A673 (cell line): ENCODE measurements around the gene TMTC2. TPM values are rescaled to one million over a fixed set of nuclear protein-coding genes. Genes with fewer than 3 reads are reported as not detected.
A peak's percentile ranks its signal among the peaks of the same experiment; 100 is the strongest.

Experiments used
- BruUV-seq: library from RNA; stranded (reverse); fragments of 400-500 nt; replicated peaks from 2 replicates; lab custom pipeline; 2021; lab: Mats Ljungman, UMichigan
- CTCF ChIA-PET: fragments of 300-600 bp; sonication (Branson Sonifier 250); formaldehyde crosslinking; loops from one replicate; lab custom pipeline; 2022; ENCODE audit warnings: antibody characterized with exemption; lab: Charles Lee
- POLR2A ChIA-PET: fragments of 300-600 bp; sonication (Branson Sonifier 250); formaldehyde crosslinking; loops from one replicate; lab custom pipeline; 2022; ENCODE audit warnings: antibody characterized with exemption; ENCODE audit not compliant: low non-redundant PET; lab: Charles Lee
- DNase-seq: peaks from one replicate; pipeline ENCODE4 v3.0.0-alpha.2; 2015; ENCODE audit warnings: low spot score
- H3K27ac ChIP-seq: fragments of 200-600 bp; sonication (generic); 2 replicates; pipeline ENCODE4 v1.5.1; 2016; ENCODE audit warnings: mixed run types, low read depth, mild to moderate bottlenecking, mixed read lengths, antibody characterized with exemption, low read length; ENCODE audit not compliant: poor library complexity, severe bottlenecking
- H3K27me3 ChIP-seq: fragments of 200-600 bp; sonication (generic); replicated peaks from 2 replicates; pipeline ENCODE4 v1.6.1; 2017; ENCODE audit warnings: mixed run types, low read depth, mild to moderate bottlenecking, mixed read lengths, antibody characterized with exemption, low read length; ENCODE audit not compliant: insufficient read depth, poor library complexity
- H3K36me3 ChIP-seq: fragments of 200-600 bp; sonication (generic); 2 replicates; pipeline ENCODE4 v1.6.1; 2016; ENCODE audit warnings: mixed run types, mild to moderate bottlenecking, mixed read lengths, antibody characterized with exemption, low read length; ENCODE audit not compliant: insufficient read depth, poor library complexity, severe bottlenecking
- H3K4me1 ChIP-seq: fragments of 200-600 bp; sonication (generic); 2 replicates; pipeline ENCODE4 v1.6.1; 2017; ENCODE audit warnings: mixed run types, mild to moderate bottlenecking, mixed read lengths, antibody characterized with exemption, low read length; ENCODE audit not compliant: insufficient read depth, poor library complexity, severe bottlenecking
- H3K4me3 ChIP-seq: fragments of 200-600 bp; sonication (generic); 2 replicates; pipeline ENCODE4 v1.5.1; 2016; ENCODE audit warnings: low read depth, mixed run types, mild to moderate bottlenecking, mixed read lengths, low read length; ENCODE audit not compliant: poor library complexity, severe bottlenecking
- H3K9me3 ChIP-seq: fragments of 200-600 bp; sonication (generic); 2 replicates; pipeline ENCODE4 v1.6.1; 2016; ENCODE audit warnings: mixed run types, low read depth, mild to moderate bottlenecking, mixed read lengths, antibody characterized with exemption, low read length; ENCODE audit not compliant: poor library complexity, severe bottlenecking
- CTCF ChIP-seq: fragments of 300-800, 200-600 bp; sonication (generic); conservative IDR thresholded peaks from 2 replicates; pipeline ENCODE4 v1.5.1; 2017; ENCODE audit warnings: low read depth, mild to moderate bottlenecking, antibody characterized with exemption, low read length, moderate library complexity, mixed read lengths
- EZH2 ChIP-seq: fragments of 200-600 bp; sonication (generic); IDR thresholded peaks from 2 replicates; pipeline ENCODE4 v1.6.1; 2017; ENCODE audit warnings: borderline replicate concordance, low read depth, mild to moderate bottlenecking, mixed read lengths, antibody characterized with exemption, low read length; ENCODE audit not compliant: poor library complexity, severe bottlenecking
- intact Hi-C: fragments of 100-400 bp; cut with micrococcal nuclease; formaldehyde crosslinking; loops from one replicate; pipeline ENCODE4 v1.10.0; 2022; ENCODE audit not compliant: unreplicated experiment
- total RNA-seq: library from RNA; stranded (reverse); gene quantifications from 2 replicates; pipeline ENCODE4 v1.2.3, GENCODE V29; 2021

The TMTC2 gene
- total RNA-seq, 1 experiment from 2014 or later, result 3.3 TPM

DNA sequence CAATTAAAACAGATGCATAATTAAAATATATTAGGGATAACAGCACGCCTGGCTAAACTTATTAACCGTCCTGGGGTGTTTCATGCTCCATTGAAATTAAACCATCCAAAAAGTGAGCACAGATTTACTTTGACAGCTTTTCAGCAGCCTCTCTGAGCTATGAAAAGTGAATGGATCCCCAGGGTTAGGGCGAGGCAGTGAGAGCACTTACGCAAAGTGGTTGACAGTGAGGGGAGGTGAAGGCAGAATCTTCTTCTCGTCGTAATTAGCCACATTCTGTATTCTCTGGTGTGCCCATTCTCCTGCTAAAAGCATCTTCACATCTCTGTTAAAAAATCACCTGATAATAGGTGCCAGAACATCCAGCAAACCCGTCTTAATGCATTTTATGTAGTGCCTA is 1.9 kb downstream of the TMTC2 start:
- peak overlapping the region; percentile 69 for H3K4me3 ChIP-seq
- no TSS peak for BruUV-seq
- CTCF ChIA-PET, result no interaction called here

DNA sequence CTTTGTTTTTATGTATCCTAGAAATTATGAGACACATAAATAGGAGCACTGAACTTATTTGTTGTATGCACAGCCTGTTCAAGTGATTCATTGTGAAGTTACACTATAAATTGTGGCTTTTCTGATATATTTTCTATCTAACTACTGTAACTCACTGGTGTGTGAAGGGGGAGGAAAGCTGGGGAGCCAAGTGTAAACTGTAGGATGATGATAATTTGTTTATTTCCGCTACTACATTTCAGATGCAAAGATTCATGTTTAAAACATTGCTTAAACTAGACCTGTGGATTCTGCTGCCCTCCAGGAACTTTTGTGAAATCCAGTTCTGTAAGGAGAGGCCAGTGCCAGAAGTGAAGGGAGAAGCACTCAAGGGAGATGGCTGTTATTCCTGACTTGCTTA is 3.3 kb downstream of the TMTC2 start:
- ChIA-PET POLR2A (no interaction called here), CTCF (interaction anchor here (0.6 kb wide), 1 partner anchor 1811 kb away, joined by 3 read pairs; no protein-coding TSS in a partner anchor)
- no peak for DNase-seq
- no peaks in the 10 kb centered on the region for H3K9me3 ChIP-seq
- TF ChIP-seq CTCF, result no peak
- no peak for TF ChIP-seq EZH2
- H3K4me3 ChIP-seq, result no peak overlapping the region
- H3K36me3 ChIP-seq, result no peaks in the 10 kb centered on the region
- no peak overlapping the region for H3K27ac ChIP-seq
- intact Hi-C loops, result no loop called here
- peaks cover 9% of the 10 kb centered on the region for H3K4me1 ChIP-seq
- no peaks in the 10 kb centered on the region for H3K27me3 ChIP-seq
- BruUV-seq, result no TSS peak

More for the DNA sequence above, 1.9 kb downstream of the TMTC2 start:
- TF ChIP-seq EZH2 (no peak), CTCF (no peak)
- Histone ChIP-seq H3K36me3 (no peaks in the 10 kb centered on the region), H3K4me1 (peaks cover 9% of the 10 kb centered on the region), H3K27me3 (no peaks in the 10 kb centered on the region), H3K9me3 (no peaks in the 10 kb centered on the region), H3K27ac (no peak overlapping the region)
- POLR2A ChIA-PET, result no interaction called here
- intact Hi-C loops, result loop anchor here (5.0 to 10.0 kb wide), 8 partner anchors 106 to 1814 kb away; no protein-coding TSS in a partner anchor
- DNase-seq, result peak; percentile 20

DNA sequence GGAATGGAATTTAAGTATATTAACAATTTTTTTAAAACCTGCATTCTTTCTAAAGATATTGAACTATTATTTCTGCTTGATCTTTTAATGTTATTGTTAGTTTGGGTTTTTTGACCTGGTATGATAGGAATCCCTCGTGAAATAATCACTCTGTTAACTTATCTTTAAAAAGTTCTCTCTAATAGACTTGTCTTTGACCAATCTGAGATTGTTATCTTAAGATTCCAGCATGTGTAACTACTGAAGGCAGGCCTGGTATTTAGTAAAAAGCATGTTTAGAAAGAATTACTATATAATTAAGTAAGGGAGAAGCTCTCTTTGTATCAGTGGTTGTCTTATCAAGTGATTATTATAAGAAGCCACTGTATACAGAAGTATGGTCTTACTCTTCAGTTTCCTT is 4.8 kb downstream of the TMTC2 start:
- BruUV-seq, result no TSS peak
- H3K27me3 ChIP-seq, result no peaks in the 10 kb centered on the region
- H3K27ac ChIP-seq, result no peak overlapping the region
- intact Hi-C loops, result no loop called here
- peaks cover 9% of the 10 kb centered on the region for H3K4me1 ChIP-seq
- no peaks in the 10 kb centered on the region for H3K9me3 ChIP-seq
- CTCF ChIA-PET, result no interaction called here
- H3K36me3 ChIP-seq, result no peaks in the 10 kb centered on the region
- H3K4me3 ChIP-seq, result no peak overlapping the region
- POLR2A ChIA-PET, result no interaction called here
- no peak for DNase-seq
- TF ChIP-seq CTCF, result no peak
- no peak for TF ChIP-seq EZH2
